ENCODE data around the gene OLFML2A. TPM values are rescaled to one million over a fixed set of nuclear protein-coding genes. Genes with fewer than 3 reads are reported as not detected.

Gene OLFML2A
- total RNA-seq, 2 donors from 2014 or later: 7.8 to 9.1 TPM

GRCh38 chr9:124758691-124759090 lies 18.2 kb upstream of the OLFML2A start:
- intact Hi-C loops (cut with DNase I): no loop called here
- no peak for DNase-seq (ENCODE audit: low spot score)

DNA sequence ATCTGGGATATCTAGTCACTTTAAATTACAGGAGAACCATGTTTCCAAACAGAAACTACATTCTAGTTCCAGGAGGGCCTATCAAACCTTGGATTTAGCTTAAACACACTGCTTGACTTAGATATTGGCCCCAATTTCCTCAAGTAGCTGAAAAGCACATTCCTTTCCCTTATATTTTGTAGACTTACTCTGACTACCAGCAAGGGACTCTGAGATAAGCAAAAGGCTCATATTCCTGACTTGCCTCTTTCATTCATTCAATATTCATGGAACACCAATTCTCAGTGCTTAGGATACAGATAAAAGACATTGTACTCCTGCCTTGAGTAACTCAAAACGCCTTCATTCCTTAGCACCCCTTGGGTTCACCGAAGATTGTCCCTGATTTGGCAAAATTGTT lies 17.6 kb upstream of the OLFML2A start:
- intact Hi-C loops (cut with DNase I): no loop called here
- no peak for DNase-seq (ENCODE audit: low spot score)

DNA sequence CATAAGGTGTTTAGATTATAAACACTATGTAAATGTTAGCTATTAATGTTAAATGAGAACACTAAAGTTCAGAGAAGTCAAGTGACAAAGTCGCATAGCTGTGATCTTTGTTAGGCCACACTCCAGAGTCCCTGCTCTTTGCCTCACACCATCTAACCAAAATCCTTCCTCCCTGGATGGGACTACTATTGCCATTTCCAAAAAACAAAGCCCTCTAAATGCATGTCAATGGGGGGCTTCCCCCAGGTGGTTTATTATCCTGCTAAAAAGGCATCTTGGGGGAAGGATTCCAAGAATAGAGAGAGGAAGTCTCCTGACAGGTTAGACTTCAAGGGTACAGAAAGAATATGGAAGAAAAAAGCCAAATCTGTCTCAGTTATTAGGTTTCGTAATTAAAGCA lies 16.2 kb upstream of the OLFML2A start:
- DNase-seq (ENCODE audit: low spot score): no peak
- intact Hi-C loops (cut with DNase I): no loop called here

DNA sequence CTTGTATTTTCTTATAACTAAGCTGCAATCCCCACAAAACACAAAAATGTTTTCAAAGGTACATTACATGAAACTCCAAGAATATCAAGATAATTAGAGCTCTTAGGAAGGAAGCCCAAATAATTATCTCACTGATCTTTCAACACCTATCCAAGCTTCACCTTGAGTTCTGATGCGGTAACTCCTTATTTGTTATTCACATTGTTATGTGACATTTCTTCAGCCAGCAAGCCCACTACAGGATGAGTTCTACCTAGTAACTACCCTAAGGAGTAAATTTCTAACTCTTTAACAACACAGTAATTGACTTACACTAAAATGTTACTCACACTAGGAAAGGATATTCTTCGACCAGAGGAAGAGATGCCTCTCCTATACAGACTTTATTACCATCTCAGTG lies 15.7 kb upstream of the OLFML2A start:
- intact Hi-C loops (cut with DNase I): no loop called here
- DNase-seq (ENCODE audit: low spot score): no peak

DNA sequence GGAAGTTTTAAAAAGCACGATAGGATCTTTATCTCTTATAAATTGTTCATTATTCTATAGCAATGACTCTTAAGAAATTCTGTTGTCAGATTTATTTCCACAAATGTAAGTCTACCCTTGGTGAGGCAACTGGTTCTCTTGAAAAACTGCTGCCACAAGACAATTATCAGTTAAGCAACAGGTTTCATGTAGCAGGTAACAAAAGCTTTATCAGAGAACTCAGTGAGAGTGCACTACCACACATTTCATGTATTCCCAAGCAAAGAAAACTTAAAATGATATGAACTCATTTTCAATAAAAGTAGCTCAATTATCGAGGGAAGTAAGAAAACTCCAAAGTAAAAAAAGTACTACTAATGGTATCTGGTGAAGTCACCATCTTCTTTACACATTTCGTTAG lies 15.2 kb upstream of the OLFML2A start:
- intact Hi-C loops (cut with DNase I): no loop called here
- no peak for DNase-seq (ENCODE audit: low spot score)

GRCh38 chr9:124762633-124763032 lies 14.3 kb upstream of the OLFML2A start:
- intact Hi-C loops (cut with DNase I): no loop called here
- DNase-seq (ENCODE audit: low spot score): no peak

GRCh38 chr9:124764774-124765438 lies 12.0 kb upstream of the OLFML2A start:
- intact Hi-C loops (cut with DNase I): no loop called here
- DNase-seq (ENCODE audit: low spot score): no peak

GRCh38 chr9:124765439-124765835 lies 11.5 kb upstream of the OLFML2A start:
- DNase-seq (ENCODE audit: low spot score): no peak
- intact Hi-C loops (cut with DNase I): no loop called here

DNA sequence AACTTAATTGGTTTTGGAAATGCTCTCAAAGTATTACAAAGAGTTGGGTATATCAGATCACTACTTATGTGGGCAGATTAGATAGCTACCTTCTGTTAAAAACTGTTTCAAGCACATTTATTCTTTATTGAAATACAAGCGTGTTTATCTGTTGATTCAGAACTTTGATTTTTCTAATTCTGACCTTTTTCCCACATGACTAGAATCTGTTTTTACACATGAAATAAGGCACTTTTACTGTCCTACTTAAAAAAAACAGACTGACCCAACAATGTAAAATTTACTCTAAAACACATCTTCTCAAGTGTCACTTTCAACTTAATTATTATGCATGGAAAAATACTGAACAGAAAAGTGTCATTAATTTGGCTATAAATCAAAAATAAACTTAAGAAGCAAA lies 10.6 kb upstream of the OLFML2A start:
- intact Hi-C loops (cut with DNase I): no loop called here
- DNase-seq (ENCODE audit: low spot score): no peak

GRCh38 chr9:124766815-124767554 lies 9.9 kb upstream of the OLFML2A start:
- no peak for DNase-seq (ENCODE audit: low spot score)
- intact Hi-C loops (cut with DNase I): no loop called here

DNA sequence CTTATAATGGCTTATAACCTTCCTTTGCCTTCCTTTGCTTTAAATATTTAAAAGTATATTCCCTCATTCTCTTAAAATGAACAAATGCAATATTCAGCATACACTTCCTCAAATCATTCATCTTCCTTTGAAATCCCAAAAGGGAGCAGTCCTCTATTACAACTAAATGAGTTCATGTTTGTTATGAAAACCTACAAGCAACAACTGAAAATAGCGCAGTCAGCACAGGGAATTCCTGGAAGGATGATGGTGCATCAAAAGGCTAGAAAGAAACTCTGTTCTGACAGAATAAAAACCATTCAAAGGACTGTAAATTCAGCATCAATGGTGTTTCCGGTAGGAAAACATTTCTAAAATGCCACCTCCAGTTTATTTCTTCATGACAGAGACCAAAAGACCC lies 9.1 kb upstream of the OLFML2A start:
- intact Hi-C loops (cut with DNase I): no loop called here
- DNase-seq (ENCODE audit: low spot score): no peak

- intact Hi-C loops (cut with DNase I): no loop called here
- DNase-seq (ENCODE audit: low spot score): no peak
Observed at GRCh38 chr9:124768334-124768733, 8.6 kb upstream of the OLFML2A start.

GRCh38 chr9:124768750-124769548 lies 8.0 kb upstream of the OLFML2A start:
- intact Hi-C loops (cut with DNase I): no loop called here
- DNase-seq (ENCODE audit: low spot score): no peak

DNA sequence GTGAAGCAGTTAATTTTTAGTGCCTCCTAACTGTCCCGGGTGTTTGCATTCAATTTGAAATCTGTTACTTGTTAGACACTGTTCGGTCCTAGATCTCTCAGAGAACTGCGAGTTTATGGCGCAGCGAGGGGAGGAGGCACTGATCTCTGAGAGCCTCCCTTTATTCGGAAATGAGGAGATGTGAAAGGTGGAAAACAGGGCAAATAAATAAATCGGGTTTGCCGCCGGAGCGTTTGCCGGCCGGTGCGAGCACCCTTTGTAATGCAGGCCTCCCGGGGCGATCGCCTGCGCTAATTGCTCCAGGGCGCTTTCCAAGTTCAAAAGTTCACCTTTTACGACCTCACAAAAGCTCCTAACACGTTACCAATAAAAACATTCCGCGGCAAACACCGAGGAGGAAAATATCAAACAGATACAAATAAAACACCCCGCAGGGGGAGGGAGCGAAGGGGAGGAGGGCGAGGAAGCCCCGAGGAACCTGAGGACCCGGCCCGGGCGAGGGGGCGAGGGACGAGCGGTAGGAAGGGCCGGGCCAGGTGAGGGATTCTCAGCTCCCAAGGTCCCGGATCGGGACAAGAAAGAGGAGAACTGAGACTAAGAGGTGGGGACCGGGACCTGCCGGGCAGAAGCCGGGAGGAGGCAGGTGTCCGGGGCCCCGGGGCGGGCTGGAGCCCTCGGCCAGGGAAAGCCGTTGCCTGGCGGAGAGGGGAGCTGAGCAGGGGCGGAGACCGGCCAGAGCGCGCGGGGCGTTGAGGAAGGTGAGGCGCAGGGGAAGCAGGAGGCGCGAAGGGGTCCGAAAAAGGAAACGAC lies 7.2 kb upstream of the OLFML2A start:
- intact Hi-C loops (cut with DNase I): loop anchor here in 1 of 2 donors (10.0 kb wide), 1 partner anchor 605 kb away; no protein-coding TSS in a partner anchor
- peak; percentile 87 for DNase-seq (ENCODE audit: low spot score)

GRCh38 chr9:124770359-124771020 lies 6.4 kb upstream of the OLFML2A start:
- DNase-seq (ENCODE audit: low spot score): peak; percentile 82
- intact Hi-C loops (cut with DNase I): loop anchor here in 1 of 2 donors (10.0 kb wide), 1 partner anchor 604 kb away; no protein-coding TSS in a partner anchor

GRCh38 chr9:124771021-124771866 lies 5.7 kb upstream of the OLFML2A start, which contains the start of gene NR6A1:
TSS of gene NR6A1 (minus strand) at chr9:124771311.
- DNase-seq (ENCODE audit: low spot score): peak; percentile 99
- intact Hi-C loops (cut with DNase I): loop anchor here in 1 of 2 donors (10.0 kb wide), 1 partner anchor 604 kb away; no protein-coding TSS in a partner anchor

- peak; percentile 86 for DNase-seq (ENCODE audit: low spot score)
- intact Hi-C loops (cut with DNase I): loop anchor here in 1 of 2 donors (10.0 kb wide), 1 partner anchor 603 kb away; no protein-coding TSS in a partner anchor
Observed at GRCh38 chr9:124771867-124772679, 4.9 kb upstream of the OLFML2A start.

All from posterior vena cava (tissue), 2 donors.